ENCODE data around the gene PLA2G2C. TPM values are rescaled to one million over a fixed set of nuclear protein-coding genes. Genes with fewer than 3 reads are reported as not detected.

Gene PLA2G2C
- total RNA-seq, 2 experiments from 2014 or later, result 0.44 to 0.57 TPM

DNA sequence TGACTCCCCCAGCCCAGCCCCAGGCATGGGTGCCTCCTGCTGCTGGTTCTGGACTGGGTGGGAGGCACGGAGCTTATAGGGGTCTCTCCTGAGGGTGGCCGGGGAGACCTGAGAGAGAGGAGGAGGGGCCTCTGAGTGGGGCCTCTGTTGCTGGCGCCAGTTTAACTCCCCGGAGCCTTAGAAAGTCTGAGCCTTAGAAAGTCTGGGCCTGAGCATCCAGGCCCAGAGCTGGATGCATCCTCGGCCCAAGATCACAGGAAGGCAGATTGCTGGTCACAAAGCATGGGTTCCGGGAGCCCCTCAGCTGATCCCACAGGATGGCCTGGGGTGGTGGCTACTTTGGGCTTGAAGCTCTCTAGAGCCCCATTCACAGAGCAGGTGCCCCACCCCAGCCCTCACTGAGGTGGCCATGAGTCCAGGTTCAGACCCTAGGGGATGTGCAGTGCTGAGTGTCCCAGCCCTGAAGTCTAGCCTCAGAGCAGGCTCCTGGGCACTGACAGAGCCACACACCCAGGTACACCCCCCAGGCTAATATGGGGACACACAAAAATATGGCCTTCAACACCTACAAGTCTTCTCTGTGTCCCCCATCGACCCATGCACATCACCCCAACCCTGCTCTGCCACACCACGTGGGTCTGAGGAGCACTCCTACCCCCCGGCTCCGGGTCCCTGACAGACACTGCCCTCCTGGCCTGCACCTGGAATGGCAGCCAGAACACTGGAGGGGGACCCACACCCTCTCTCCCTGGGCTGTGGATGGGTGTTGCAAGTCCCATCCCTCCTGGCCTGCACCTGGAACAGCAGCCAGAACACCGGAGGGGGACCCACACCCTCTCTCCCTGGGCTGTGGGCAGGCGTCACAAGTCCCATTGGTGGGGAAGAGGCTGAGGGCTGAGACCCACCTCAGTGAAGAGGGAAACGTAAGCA, 37.5 kb downstream of the PLA2G2C start:
- H3K27ac ChIP-seq (ENCODE audit: low read depth, low read length, poor library complexity, severe bottlenecking), result no peak overlapping the region
- no peaks in the 10 kb centered on the region for H3K9me2 ChIP-seq (ENCODE audit: insufficient read depth, low read length)
- BruUV-seq (replicated peaks), result no TSS peak
- ChIA-PET POLR2A (no interaction called here), CTCF (ENCODE audit: unreplicated experiment) (no interaction called here)
- no peaks in the 10 kb centered on the region for H3K9me3 ChIP-seq (ENCODE audit: low read length)
- H3K36me3 ChIP-seq (ENCODE audit: insufficient read depth, low read length), result no peaks in the 10 kb centered on the region
- DNase-seq (ENCODE audit: low spot score), result no peak
- no peaks in the 10 kb centered on the region for H3K79me2 ChIP-seq (ENCODE audit: insufficient read depth, low read depth, low read length)
- no peaks in the 10 kb centered on the region for H4K20me1 ChIP-seq (ENCODE audit: insufficient read depth, low read length)
- no peak overlapping the region for H3K4me3 ChIP-seq (ENCODE audit: low read depth, low read length, poor library complexity, severe bottlenecking)
- H3K4me1 ChIP-seq (ENCODE audit: insufficient read depth, low read length, poor library complexity, severe bottlenecking), result peaks cover 5% of the 10 kb centered on the region
- no peak for TF ChIP-seq EZH2phosphoT487 (IDR thresholded peaks at IDR 0.05; ENCODE audit: borderline replicate concordance, low read depth, low read length)
- TF ChIP-seq, protein P1, sequence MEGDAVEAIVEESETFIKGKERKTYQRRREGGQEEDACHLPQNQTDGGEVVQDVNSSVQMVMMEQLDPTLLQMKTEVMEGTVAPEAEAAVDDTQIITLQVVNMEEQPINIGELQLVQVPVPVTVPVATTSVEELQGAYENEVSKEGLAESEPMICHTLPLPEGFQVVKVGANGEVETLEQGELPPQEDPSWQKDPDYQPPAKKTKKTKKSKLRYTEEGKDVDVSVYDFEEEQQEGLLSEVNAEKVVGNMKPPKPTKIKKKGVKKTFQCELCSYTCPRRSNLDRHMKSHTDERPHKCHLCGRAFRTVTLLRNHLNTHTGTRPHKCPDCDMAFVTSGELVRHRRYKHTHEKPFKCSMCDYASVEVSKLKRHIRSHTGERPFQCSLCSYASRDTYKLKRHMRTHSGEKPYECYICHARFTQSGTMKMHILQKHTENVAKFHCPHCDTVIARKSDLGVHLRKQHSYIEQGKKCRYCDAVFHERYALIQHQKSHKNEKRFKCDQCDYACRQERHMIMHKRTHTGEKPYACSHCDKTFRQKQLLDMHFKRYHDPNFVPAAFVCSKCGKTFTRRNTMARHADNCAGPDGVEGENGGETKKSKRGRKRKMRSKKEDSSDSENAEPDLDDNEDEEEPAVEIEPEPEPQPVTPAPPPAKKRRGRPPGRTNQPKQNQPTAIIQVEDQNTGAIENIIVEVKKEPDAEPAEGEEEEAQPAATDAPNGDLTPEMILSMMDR (conservative IDR thresholded peaks at IDR 0.05; ENCODE audit: low read length), result no peak
- H3K4me2 ChIP-seq (ENCODE audit: low read length), result no peak overlapping the region
- intact Hi-C loops (cut with micrococcal nuclease; ENCODE audit: unreplicated experiment), result no loop called here
- no peak overlapping the region for H2AFZ ChIP-seq (ENCODE audit: low read length)

DNA sequence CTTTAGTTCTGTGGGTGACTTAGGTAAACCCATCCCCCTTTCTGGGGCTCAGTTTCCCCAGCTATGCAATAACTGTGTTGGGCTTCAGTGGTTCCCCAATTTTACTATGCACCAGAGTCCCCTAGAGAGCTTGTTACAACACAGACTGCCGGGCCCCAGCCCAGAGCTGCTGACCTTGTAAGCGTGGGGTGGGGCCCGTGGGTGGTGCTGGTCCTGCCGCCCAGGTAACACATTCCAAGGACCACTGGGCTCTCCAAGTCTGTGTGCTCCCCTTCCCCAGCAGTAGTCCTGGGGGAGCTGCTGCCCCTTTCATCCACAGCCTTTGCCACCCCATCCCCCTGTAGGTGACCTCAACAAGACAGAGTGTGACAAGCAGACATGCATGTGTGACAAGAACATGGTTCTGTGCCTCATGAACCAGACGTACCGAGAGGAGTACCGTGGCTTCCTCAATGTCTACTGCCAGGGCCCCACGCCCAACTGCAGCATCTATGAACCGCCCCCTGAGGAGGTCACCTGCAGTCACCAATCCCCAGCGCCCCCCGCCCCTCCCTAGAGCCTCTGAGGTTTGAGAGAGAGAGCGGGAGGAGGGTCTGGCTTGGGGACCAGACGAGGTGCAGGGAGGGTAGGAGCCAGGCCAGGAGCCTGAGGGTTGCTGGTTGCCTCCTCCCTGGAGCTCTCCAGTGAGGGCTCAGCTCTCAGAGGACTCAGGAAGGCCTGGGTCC, 38.3 kb downstream of the PLA2G2C start:
- H3K4me2 ChIP-seq (ENCODE audit: low read length), result no peak overlapping the region
- no peaks in the 10 kb centered on the region for H3K9me2 ChIP-seq (ENCODE audit: insufficient read depth, low read length)
- no peak for DNase-seq (ENCODE audit: low spot score)
- H2AFZ ChIP-seq (ENCODE audit: low read length), result no peak overlapping the region
- POLR2A ChIA-PET, result interaction anchor here (0.8 kb wide), 1 partner anchor 36 kb away, joined by 3 read pairs; no protein-coding TSS in a partner anchor
- no peaks in the 10 kb centered on the region for H4K20me1 ChIP-seq (ENCODE audit: insufficient read depth, low read length)
- H3K9me3 ChIP-seq (ENCODE audit: low read length), result no peaks in the 10 kb centered on the region
- peaks cover 5% of the 10 kb centered on the region for H3K4me1 ChIP-seq (ENCODE audit: insufficient read depth, low read length, poor library complexity, severe bottlenecking)
- no peaks in the 10 kb centered on the region for H3K79me2 ChIP-seq (ENCODE audit: insufficient read depth, low read depth, low read length)
- CTCF ChIA-PET (ENCODE audit: unreplicated experiment), result no interaction called here
- H3K4me3 ChIP-seq (ENCODE audit: low read depth, low read length, poor library complexity, severe bottlenecking), result no peak overlapping the region
- intact Hi-C loops (cut with micrococcal nuclease; ENCODE audit: unreplicated experiment), result no loop called here
- no peak overlapping the region for H3K27ac ChIP-seq (ENCODE audit: low read depth, low read length, poor library complexity, severe bottlenecking)
- no peak for TF ChIP-seq EZH2phosphoT487 (IDR thresholded peaks at IDR 0.05; ENCODE audit: borderline replicate concordance, low read depth, low read length)
- TF ChIP-seq, protein P1 (conservative IDR thresholded peaks at IDR 0.05; ENCODE audit: low read length), result no peak
- no TSS peak for BruUV-seq (replicated peaks)
- no peaks in the 10 kb centered on the region for H3K36me3 ChIP-seq (ENCODE audit: insufficient read depth, low read length)

All from OCI-LY7 (cell line).